ENCODE results near the gene TMEM130.

DNA sequence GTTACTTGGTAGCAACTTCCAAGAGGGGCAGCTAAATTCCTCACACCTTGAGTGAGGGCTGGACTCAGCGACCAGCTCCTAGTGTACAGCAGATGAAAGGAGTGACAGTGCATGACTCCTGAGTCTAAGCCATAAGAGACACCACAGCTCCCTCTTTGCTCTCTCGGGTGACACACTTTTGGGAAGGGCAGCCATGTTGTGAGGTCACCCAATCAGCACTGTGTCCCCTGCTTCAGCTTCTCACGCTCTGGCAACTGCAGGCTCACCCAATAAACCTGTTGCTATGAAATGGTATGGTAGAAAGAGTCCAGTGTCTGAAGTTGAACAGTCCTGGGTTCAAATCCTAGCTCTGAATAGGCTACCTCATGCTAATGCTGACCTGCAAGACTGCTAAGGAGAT lies 20.9 kb downstream of the TMEM130 start:
- TF ChIP-seq, protein P1, sequence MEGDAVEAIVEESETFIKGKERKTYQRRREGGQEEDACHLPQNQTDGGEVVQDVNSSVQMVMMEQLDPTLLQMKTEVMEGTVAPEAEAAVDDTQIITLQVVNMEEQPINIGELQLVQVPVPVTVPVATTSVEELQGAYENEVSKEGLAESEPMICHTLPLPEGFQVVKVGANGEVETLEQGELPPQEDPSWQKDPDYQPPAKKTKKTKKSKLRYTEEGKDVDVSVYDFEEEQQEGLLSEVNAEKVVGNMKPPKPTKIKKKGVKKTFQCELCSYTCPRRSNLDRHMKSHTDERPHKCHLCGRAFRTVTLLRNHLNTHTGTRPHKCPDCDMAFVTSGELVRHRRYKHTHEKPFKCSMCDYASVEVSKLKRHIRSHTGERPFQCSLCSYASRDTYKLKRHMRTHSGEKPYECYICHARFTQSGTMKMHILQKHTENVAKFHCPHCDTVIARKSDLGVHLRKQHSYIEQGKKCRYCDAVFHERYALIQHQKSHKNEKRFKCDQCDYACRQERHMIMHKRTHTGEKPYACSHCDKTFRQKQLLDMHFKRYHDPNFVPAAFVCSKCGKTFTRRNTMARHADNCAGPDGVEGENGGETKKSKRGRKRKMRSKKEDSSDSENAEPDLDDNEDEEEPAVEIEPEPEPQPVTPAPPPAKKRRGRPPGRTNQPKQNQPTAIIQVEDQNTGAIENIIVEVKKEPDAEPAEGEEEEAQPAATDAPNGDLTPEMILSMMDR (IDR thresholded peaks at IDR 0.05; ENCODE audit: borderline replicate concordance, extremely low read depth, low read length, poor library complexity, severe bottlenecking), result no peak
- TF ChIP-seq EZH2 (IDR thresholded peaks at IDR 0.05; ENCODE audit: borderline replicate concordance, low read depth, low read length, severe bottlenecking), result no peak

Measured in DND-41 (cell line).